ENCODE data around the gene PDE8B.

Gene PDE8B

GRCh38 chr5:77407152-77407551, 196.7 kb downstream of the PDE8B start:
- ChIA-PET CTCF (no interaction called here), POLR2A (no interaction called here)

GRCh38 chr5:77409870-77410621, 199.6 kb downstream of the PDE8B start:
- CTCF ChIA-PET: no interaction called here
- POLR2A ChIA-PET: no interaction called here
- DNase-seq (ENCODE audit: extremely low spot score): no peak
- TF ChIP-seq PKNOX1 (IDR thresholded peaks at IDR 0.05) (no peak), NFRKB (IDR thresholded peaks at IDR 0.05) (no peak)

More at GRCh38 chr5:77407152-77407551, 196.7 kb downstream of the PDE8B start:
- TF ChIP-seq LEF1 (IDR thresholded peaks at IDR 0.05; ENCODE audit: borderline replicate concordance): no peak
- TF ChIP-seq FOXK2 (IDR thresholded peaks at IDR 0.05): no peak
- no peak for TF ChIP-seq PKNOX1 (IDR thresholded peaks at IDR 0.05)
- TF ChIP-seq BHLHE40 (IDR thresholded peaks at IDR 0.05; ENCODE audit: borderline replicate concordance): no peak
- no peak for TF ChIP-seq ARNT (IDR thresholded peaks at IDR 0.05)
- no peak for TF ChIP-seq ELF4 (IDR thresholded peaks at IDR 0.05)
- no peak for TF ChIP-seq ZNF384 (IDR thresholded peaks at IDR 0.05)
- no peak for TF ChIP-seq CTBP1 (IDR thresholded peaks at IDR 0.05; ENCODE audit: borderline replicate concordance)
- TF ChIP-seq TARDBP (IDR thresholded peaks at IDR 0.05): no peak
- TF ChIP-seq HDGF (IDR thresholded peaks at IDR 0.05; ENCODE audit: borderline replicate concordance): no peak
- no peak for TF ChIP-seq SP1 (IDR thresholded peaks at IDR 0.05)
- no peak for TF ChIP-seq SUZ12 (IDR thresholded peaks at IDR 0.05)
- no peak for TF ChIP-seq FOXM1 (IDR thresholded peaks at IDR 0.05; ENCODE audit: borderline replicate concordance)
- no peak for TF ChIP-seq FOXA1 (IDR thresholded peaks at IDR 0.05)
- TF ChIP-seq NFRKB (IDR thresholded peaks at IDR 0.05): no peak
- no peak for TF ChIP-seq L3MBTL2 (conservative IDR thresholded peaks at IDR 0.05)
- no peak for DNase-seq (ENCODE audit: extremely low spot score)

GRCh38 chr5:77413049-77413448, 202.6 kb downstream of the PDE8B start:
- DNase-seq (ENCODE audit: extremely low spot score): no peak
- CTCF ChIA-PET: no interaction called here
- POLR2A ChIA-PET: no interaction called here
- TF ChIP-seq PKNOX1 (IDR thresholded peaks at IDR 0.05) (no peak), LEF1 (IDR thresholded peaks at IDR 0.05; ENCODE audit: borderline replicate concordance) (no peak), ZNF384 (IDR thresholded peaks at IDR 0.05) (no peak), L3MBTL2 (conservative IDR thresholded peaks at IDR 0.05) (no peak), FOXA1 (IDR thresholded peaks at IDR 0.05) (no peak), HDGF (IDR thresholded peaks at IDR 0.05; ENCODE audit: borderline replicate concordance) (no peak), ARNT (IDR thresholded peaks at IDR 0.05) (no peak), FOXK2 (IDR thresholded peaks at IDR 0.05) (no peak), SUZ12 (IDR thresholded peaks at IDR 0.05) (no peak), NFRKB (IDR thresholded peaks at IDR 0.05) (no peak), TARDBP (IDR thresholded peaks at IDR 0.05) (no peak), BHLHE40 (IDR thresholded peaks at IDR 0.05; ENCODE audit: borderline replicate concordance) (no peak), SP1 (IDR thresholded peaks at IDR 0.05) (no peak), ELF4 (IDR thresholded peaks at IDR 0.05) (no peak), FOXM1 (IDR thresholded peaks at IDR 0.05; ENCODE audit: borderline replicate concordance) (no peak), CTBP1 (IDR thresholded peaks at IDR 0.05; ENCODE audit: borderline replicate concordance) (no peak)

GRCh38 chr5:77418162-77418561, 207.7 kb downstream of the PDE8B start:
- CTCF ChIA-PET: no interaction called here
- POLR2A ChIA-PET: no interaction called here
- no peak for DNase-seq (ENCODE audit: extremely low spot score)

More at GRCh38 chr5:77418162-77418561, 207.7 kb downstream of the PDE8B start:
- TF ChIP-seq SP1 (IDR thresholded peaks at IDR 0.05): no peak
- TF ChIP-seq LEF1 (IDR thresholded peaks at IDR 0.05; ENCODE audit: borderline replicate concordance): no peak
- no peak for TF ChIP-seq PKNOX1 (IDR thresholded peaks at IDR 0.05)
- no peak for TF ChIP-seq ARNT (IDR thresholded peaks at IDR 0.05)
- TF ChIP-seq ELF4 (IDR thresholded peaks at IDR 0.05): no peak
- TF ChIP-seq SUZ12 (IDR thresholded peaks at IDR 0.05): no peak
- TF ChIP-seq BHLHE40 (IDR thresholded peaks at IDR 0.05; ENCODE audit: borderline replicate concordance): no peak
- no peak for TF ChIP-seq CTBP1 (IDR thresholded peaks at IDR 0.05; ENCODE audit: borderline replicate concordance)
- no peak for TF ChIP-seq ZNF384 (IDR thresholded peaks at IDR 0.05)
- no peak for TF ChIP-seq FOXA1 (IDR thresholded peaks at IDR 0.05)
- no peak for TF ChIP-seq HDGF (IDR thresholded peaks at IDR 0.05; ENCODE audit: borderline replicate concordance)
- no peak for TF ChIP-seq NFRKB (IDR thresholded peaks at IDR 0.05)
- no peak for TF ChIP-seq L3MBTL2 (conservative IDR thresholded peaks at IDR 0.05)
